Tibial artery (tissue), 4 donors: ENCODE results near the gene TBCEL.

Experiments used
- DNase-seq, 2 donors: peaks; one replicate each; pipeline ENCODE4 v3.0.0-alpha.2; 2019
- H3K27ac ChIP-seq, 2 donors: fragments of 200-600 bp; sonication (generic) in 1 of 2; 1 replicate in 1 of 2; 2 replicates in 1 of 2; pipeline ENCODE4 v1.5.1; 2018 to 2019; ENCODE audit warnings: mild to moderate bottlenecking in 1 of 2
- H3K27me3 ChIP-seq, 2 donors: fragments of 200-600 bp; sonication (generic) in 1 of 2; one replicate each; pipeline versions ENCODE4 v1.5.1 to v1.6.0; 2016 to 2019
- H3K36me3 ChIP-seq, 3 donors: fragments of 200-600 bp; sonication (generic) in 2 of 3; one replicate each; pipeline ENCODE4 v1.5.1; 2016 to 2019; ENCODE audit warnings: mild to moderate bottlenecking in 2 of 3
- H3K4me1 ChIP-seq, 4 donors: fragments of 200-600 bp; sonication (generic) in 2 of 4; 1 replicate in 3 of 4; 2 replicates in 1 of 4; pipeline ENCODE4 v1.5.1; 2016 to 2019
- H3K4me3 ChIP-seq, 2 donors: fragments of 200-600 bp; sonication (generic) in 1 of 2; 1 replicate in 1 of 2; 2 replicates in 1 of 2; pipeline ENCODE4 v1.5.1; 2018 to 2019; ENCODE audit warnings: mild to moderate bottlenecking in 2 of 2
- H3K9me3 ChIP-seq, 3 donors: fragments of 200-600 bp; sonication (generic) in 1 of 3; one replicate each; pipeline ENCODE4 v1.5.1; 2016 to 2019
- intact Hi-C: fragments of 100-400 bp; cut with DNase I; formaldehyde crosslinking; loops from one replicate; pipeline ENCODE4 v1.15.0; 2023; ENCODE audit warnings: low total_unique reads
- TF ChIP-seq, protein P1 (sequence below), 2 experiments: fragments of 200-600 bp in 1 of 2; fragments of 450-650 bp in 1 of 2; IDR thresholded peaks; one replicate each; pipeline ENCODE4 v1.5.1; 2017 to 2019; ENCODE audit warnings: antibody characterized with exemption in 2 of 2, mild to moderate bottlenecking in 1 of 2, moderate library complexity in 1 of 2

TBCEL gene

DNA sequence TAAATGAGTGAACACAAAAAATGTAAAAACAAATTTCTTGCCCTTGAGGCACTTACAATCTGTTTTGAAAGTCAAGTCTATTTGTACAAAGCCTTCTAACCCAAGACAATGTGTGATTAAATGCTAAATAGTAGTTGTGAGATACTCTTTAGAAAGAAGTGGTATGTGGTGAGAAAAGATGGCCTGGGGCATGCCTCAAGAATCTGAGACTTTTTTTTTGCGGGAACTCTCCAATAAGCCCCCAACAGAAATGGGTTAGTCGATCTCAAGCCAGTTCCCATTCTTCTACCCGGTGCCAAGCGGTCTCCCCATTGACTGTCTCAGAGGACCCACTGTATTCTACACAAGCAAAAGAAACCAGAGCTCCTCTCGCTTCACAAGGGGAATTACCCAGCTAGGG, 26.9 kb upstream of the TBCEL start:
- H3K27me3 ChIP-seq = peaks cover 0 to 18% of the 10 kb centered on the region in 2 donors
- intact Hi-C loops = no loop called here
- no peaks in the 10 kb centered on the region for H3K36me3 ChIP-seq
- H3K4me1 ChIP-seq = no peaks in the 10 kb centered on the region
- H3K4me3 ChIP-seq = no peak overlapping the region
- no peak for DNase-seq
- no peak overlapping the region for H3K27ac ChIP-seq
- TF ChIP-seq, protein P1, sequence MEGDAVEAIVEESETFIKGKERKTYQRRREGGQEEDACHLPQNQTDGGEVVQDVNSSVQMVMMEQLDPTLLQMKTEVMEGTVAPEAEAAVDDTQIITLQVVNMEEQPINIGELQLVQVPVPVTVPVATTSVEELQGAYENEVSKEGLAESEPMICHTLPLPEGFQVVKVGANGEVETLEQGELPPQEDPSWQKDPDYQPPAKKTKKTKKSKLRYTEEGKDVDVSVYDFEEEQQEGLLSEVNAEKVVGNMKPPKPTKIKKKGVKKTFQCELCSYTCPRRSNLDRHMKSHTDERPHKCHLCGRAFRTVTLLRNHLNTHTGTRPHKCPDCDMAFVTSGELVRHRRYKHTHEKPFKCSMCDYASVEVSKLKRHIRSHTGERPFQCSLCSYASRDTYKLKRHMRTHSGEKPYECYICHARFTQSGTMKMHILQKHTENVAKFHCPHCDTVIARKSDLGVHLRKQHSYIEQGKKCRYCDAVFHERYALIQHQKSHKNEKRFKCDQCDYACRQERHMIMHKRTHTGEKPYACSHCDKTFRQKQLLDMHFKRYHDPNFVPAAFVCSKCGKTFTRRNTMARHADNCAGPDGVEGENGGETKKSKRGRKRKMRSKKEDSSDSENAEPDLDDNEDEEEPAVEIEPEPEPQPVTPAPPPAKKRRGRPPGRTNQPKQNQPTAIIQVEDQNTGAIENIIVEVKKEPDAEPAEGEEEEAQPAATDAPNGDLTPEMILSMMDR (IDR thresholded peaks at IDR 0.05) = no peak
- no peaks in the 10 kb centered on the region for H3K9me3 ChIP-seq

DNA sequence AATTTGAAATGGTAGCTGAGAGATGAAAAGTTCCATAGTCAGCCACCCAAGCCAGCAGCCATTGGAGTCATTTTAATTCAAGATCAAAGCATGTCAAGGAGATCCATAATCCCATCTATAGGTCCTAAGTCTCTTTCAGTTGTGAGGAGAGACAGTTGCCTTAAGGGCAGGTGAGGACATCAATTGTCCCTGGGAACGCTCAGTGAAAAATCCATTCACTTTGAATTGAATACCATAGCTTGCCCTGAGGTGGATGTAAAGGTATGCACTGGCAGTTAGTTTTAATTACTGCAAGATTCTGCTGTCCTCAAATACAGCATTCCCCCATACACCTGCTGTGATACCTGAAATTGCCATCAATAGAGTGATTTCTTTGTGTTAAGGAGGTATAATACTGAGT, 25.3 kb upstream of the TBCEL start:
- H3K4me3 ChIP-seq = no peak overlapping the region
- no peaks in the 10 kb centered on the region for H3K36me3 ChIP-seq
- no peak for DNase-seq
- H3K9me3 ChIP-seq = no peaks in the 10 kb centered on the region
- intact Hi-C loops = no loop called here
- H3K4me1 ChIP-seq = no peaks in the 10 kb centered on the region
- TF ChIP-seq, protein P1 (IDR thresholded peaks at IDR 0.05) = no peak
- no peak overlapping the region for H3K27ac ChIP-seq
- peaks cover 0 to 26% of the 10 kb centered on the region in 2 donors for H3K27me3 ChIP-seq

DNA sequence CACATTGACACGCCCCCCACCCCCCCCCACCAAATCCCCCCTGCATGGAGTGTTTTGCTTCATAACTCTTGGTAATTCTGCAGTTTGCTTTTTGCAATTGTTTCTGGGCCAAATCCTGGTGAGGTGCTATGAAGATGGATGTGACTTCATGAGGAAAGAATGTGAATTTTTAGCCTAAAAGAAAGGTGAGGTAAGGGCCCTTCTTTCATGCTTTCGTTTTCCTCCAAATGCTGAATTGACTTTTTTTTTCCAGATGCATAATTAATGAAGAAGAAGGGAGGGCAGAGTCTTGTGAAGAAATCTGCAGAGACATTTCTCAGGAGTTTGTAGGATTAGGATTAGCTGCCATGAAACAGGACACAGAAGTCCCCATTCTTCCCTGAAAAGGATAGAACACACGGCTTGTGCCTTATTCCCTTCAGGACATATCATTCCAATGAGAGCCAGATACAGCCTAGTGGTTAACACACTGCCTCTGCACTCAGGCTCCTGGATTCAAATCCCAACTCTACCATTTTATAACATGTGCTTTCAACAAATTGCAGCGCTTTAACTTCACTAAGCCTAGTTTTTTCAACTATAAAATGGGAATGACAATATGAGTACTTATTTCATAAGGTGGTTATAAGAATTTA, 19.6 kb upstream of the TBCEL start:
- intact Hi-C loops = no loop called here
- Histone ChIP-seq H3K27me3 (peaks cover 0 to 10% of the 10 kb centered on the region in 2 donors), H3K36me3 (no peaks in the 10 kb centered on the region), H3K27ac (no peak overlapping the region), H3K4me3 (no peak overlapping the region), H3K4me1 (no peaks in the 10 kb centered on the region), H3K9me3 (no peaks in the 10 kb centered on the region)
- TF ChIP-seq, protein P1 (IDR thresholded peaks at IDR 0.05) = no peak
- DNase-seq = no peak

GRCh38 chr11:121006922-121007321, 17.0 kb upstream of the TBCEL start:
- no peaks in the 10 kb centered on the region for H3K36me3 ChIP-seq
- no peaks in the 10 kb centered on the region for H3K9me3 ChIP-seq
- intact Hi-C loops = no loop called here
- DNase-seq = no peak
- H3K4me1 ChIP-seq = no peaks in the 10 kb centered on the region
- TF ChIP-seq, protein P1 (IDR thresholded peaks at IDR 0.05) = no peak
- H3K27me3 ChIP-seq = peaks cover 0 to 8% of the 10 kb centered on the region in 2 donors
- no peak overlapping the region for H3K27ac ChIP-seq
- H3K4me3 ChIP-seq = no peak overlapping the region

DNA sequence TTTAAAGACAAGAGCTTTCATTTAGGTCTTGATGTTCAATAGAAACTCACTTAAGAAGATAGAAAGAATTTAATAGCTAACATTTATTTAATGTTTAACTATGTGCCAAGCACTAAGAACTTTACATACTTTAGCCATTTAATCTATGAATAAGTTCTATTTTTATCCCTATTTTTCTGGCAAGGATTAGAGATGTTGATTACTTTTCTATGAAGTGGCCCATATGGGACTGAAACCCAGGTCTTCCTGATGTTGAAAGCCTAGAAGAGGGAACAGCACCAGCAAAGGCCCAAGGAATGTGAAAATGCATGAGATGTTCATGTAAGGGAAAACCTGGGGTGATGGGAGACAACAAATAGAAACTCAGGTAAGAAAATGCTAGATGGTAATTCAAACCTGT, 15.4 kb upstream of the TBCEL start:
- Histone ChIP-seq H3K9me3 (no peaks in the 10 kb centered on the region), H3K27ac (no peak overlapping the region), H3K4me3 (no peak overlapping the region), H3K36me3 (no peaks in the 10 kb centered on the region), H3K4me1 (no peaks in the 10 kb centered on the region), H3K27me3 (no peaks in the 10 kb centered on the region)
- TF ChIP-seq, protein P1 (IDR thresholded peaks at IDR 0.05) = no peak
- no peak for DNase-seq
- intact Hi-C loops = no loop called here

- TF ChIP-seq, protein P1 (IDR thresholded peaks at IDR 0.05) = no peak
- Histone ChIP-seq H3K27ac (no peak overlapping the region), H3K4me1 (no peaks in the 10 kb centered on the region), H3K27me3 (no peaks in the 10 kb centered on the region), H3K4me3 (no peak overlapping the region), H3K9me3 (no peaks in the 10 kb centered on the region), H3K36me3 (no peaks in the 10 kb centered on the region)
- intact Hi-C loops = no loop called here
- no peak for DNase-seq
Observed at GRCh38 chr11:121012091-121012490, 11.8 kb upstream of the TBCEL start.
